ENCODE results near the gene WDHD1. TPM values are rescaled to one million over a fixed set of nuclear protein-coding genes. Genes with fewer than 3 reads are reported as not detected.
"Not testable (repeated sequence)": the region's sequence is repeated elsewhere in the genome, so short reads cannot be mapped to it uniquely, and the experiment has no call there.

Gene WDHD1
- total RNA-seq, 2 donors from 2014 or later: 0.66 to 1.0 TPM

DNA sequence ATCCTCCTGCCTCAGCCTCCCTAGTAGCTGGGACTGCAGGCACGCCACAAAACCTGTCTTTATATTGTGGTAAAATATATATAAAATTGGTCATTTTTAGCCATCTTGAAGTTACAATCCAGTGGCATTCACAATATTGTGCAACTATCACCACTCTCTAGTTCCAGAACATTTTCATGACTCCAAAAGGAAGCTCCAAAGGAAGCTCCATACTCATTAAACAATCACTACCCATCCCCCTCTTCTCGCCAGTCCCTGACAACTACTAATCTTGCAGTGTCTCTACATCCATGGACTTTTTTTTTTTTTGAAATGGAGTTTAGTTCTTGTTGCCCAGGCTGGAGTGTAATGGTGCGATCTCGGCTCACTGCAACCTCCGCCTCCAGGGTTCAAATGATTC is 127.3 kb downstream of the WDHD1 start:
- Histone ChIP-seq H3K9me3 (no peaks in the 10 kb centered on the region), H3K36me3 (replicated peaks in 1 of 2; ENCODE audit: insufficient read depth in 1 of 2, low read depth in 2 of 2) (no peaks in the 10 kb centered on the region), H3K27me3 (no peaks in the 10 kb centered on the region), H3K4me1 (peaks cover 8% of the 10 kb centered on the region), H3K27ac (no peak overlapping the region), H3K4me3 (no peak overlapping the region)
- DNase-seq (no peak), ATAC-seq (no peak)
- intact Hi-C loops (cut with DNase I): no loop called here
- no peak for TF ChIP-seq POLR2A (IDR thresholded peaks at IDR 0.05)
- TF ChIP-seq, protein P1, sequence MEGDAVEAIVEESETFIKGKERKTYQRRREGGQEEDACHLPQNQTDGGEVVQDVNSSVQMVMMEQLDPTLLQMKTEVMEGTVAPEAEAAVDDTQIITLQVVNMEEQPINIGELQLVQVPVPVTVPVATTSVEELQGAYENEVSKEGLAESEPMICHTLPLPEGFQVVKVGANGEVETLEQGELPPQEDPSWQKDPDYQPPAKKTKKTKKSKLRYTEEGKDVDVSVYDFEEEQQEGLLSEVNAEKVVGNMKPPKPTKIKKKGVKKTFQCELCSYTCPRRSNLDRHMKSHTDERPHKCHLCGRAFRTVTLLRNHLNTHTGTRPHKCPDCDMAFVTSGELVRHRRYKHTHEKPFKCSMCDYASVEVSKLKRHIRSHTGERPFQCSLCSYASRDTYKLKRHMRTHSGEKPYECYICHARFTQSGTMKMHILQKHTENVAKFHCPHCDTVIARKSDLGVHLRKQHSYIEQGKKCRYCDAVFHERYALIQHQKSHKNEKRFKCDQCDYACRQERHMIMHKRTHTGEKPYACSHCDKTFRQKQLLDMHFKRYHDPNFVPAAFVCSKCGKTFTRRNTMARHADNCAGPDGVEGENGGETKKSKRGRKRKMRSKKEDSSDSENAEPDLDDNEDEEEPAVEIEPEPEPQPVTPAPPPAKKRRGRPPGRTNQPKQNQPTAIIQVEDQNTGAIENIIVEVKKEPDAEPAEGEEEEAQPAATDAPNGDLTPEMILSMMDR (IDR thresholded peaks at IDR 0.05): no peak
- WGBS, 2 donors: 95 to 99% methylated on average over 5 of the region's 5 CpGs

- H3K27ac ChIP-seq; H3K9me3 ChIP-seq; DNase-seq; intact Hi-C loops (cut with DNase I); H3K36me3 ChIP-seq (replicated peaks in 1 of 2; ENCODE audit: insufficient read depth in 1 of 2, low read depth in 2 of 2); H3K27me3 ChIP-seq; H3K4me3 ChIP-seq; ATAC-seq: not testable (repeated sequence)
- H3K4me1 ChIP-seq: peaks cover 11% of the 10 kb centered on the region
- WGBS, 2 donors: 95 to 97% methylated on average over 5 of the region's 5 CpGs
Observed at GRCh38 chr14:54897809-54898555, 128.9 kb downstream of the WDHD1 start.

DNA sequence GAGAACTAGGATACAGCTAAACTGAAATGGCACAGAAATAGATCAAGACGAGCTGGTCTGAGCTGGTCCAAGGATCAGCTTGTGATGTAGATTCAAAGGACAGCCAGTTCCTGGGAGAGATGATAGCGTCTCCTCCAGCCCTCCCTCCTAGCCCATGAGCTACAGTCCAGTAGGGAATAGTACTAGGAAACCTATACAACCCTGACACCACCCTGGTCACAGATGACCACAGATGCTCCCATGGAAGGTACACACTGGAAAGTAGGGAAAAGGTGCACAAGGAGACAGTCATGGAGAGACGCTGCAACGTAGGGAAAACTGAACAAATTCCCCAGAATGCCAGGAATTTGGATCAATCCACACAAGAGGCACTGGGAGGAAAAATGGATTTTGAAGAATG is 131.2 kb downstream of the WDHD1 start:
- 86 to 90% methylated on average over 4 of the region's 4 CpGs for WGBS, 2 donors

DNA sequence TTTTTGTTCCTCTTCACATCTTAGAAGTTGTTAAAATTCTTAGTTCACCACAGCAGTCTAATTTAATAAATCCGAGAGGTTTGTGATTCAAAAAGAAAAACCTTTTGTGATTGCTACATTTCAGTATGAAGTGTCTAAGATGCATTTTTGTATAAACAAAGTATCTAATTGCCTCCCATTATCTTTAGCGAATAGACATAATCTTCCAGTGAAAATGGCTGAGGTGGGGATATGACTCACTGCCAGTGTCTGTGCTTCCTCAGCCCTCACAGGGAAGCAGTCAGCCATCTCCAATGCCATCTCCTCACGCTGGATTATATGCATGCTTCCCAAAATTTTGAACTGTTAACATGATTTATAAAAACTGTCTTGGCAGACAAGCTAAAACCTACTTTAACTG is 131.9 kb downstream of the WDHD1 start:
- Histone ChIP-seq H3K36me3 (replicated peaks in 1 of 2; ENCODE audit: insufficient read depth in 1 of 2, low read depth in 2 of 2) (no peaks in the 10 kb centered on the region), H3K27ac (no peak overlapping the region), H3K4me3 (no peak overlapping the region), H3K27me3 (no peaks in the 10 kb centered on the region), H3K4me1 (peaks cover 6% of the 10 kb centered on the region), H3K9me3 (no peaks in the 10 kb centered on the region)
- WGBS, 2 donors: 79% methylated on average over 3 of the region's 3 CpGs
- intact Hi-C loops (cut with DNase I): no loop called here
- TF ChIP-seq, protein P1 (IDR thresholded peaks at IDR 0.05): no peak
- no peak for TF ChIP-seq POLR2A (IDR thresholded peaks at IDR 0.05)
- DNase-seq (no peak), ATAC-seq (no peak)

More for the DNA sequence above, 131.2 kb downstream of the WDHD1 start:
- intact Hi-C loops (cut with DNase I): no loop called here
- Histone ChIP-seq H3K27ac (no peak overlapping the region), H3K27me3 (no peaks in the 10 kb centered on the region), H3K4me1 (peaks cover 6% of the 10 kb centered on the region), H3K9me3 (no peaks in the 10 kb centered on the region), H3K36me3 (replicated peaks in 1 of 2; ENCODE audit: insufficient read depth in 1 of 2, low read depth in 2 of 2) (no peaks in the 10 kb centered on the region), H3K4me3 (no peak overlapping the region)
- ATAC-seq (no peak), DNase-seq (no peak)
- TF ChIP-seq, protein P1 (IDR thresholded peaks at IDR 0.05): no peak
- TF ChIP-seq POLR2A (IDR thresholded peaks at IDR 0.05): no peak

GRCh38 chr14:54893151-54893760 is 133.6 kb downstream of the WDHD1 start:
- intact Hi-C loops (cut with DNase I): no loop called here
- 69 to 79% methylated on average over 3 of the region's 3 CpGs for WGBS, 2 donors
- Histone ChIP-seq H3K36me3 (replicated peaks in 1 of 2; ENCODE audit: insufficient read depth in 1 of 2, low read depth in 2 of 2) (no peaks in the 10 kb centered on the region), H3K4me1 (peaks cover 6% of the 10 kb centered on the region), H3K9me3 (no peaks in the 10 kb centered on the region), H3K27ac (no peak overlapping the region), H3K27me3 (no peaks in the 10 kb centered on the region), H3K4me3 (no peak overlapping the region)
- ATAC-seq (peak; percentile 91), DNase-seq (peak; percentile 36 to 73 (median 44))
- TF ChIP-seq POLR2A (IDR thresholded peaks at IDR 0.05): no peak
- TF ChIP-seq, protein P1 (IDR thresholded peaks at IDR 0.05): peak; percentile 39 to 81 (median 71)
